WTC11 (cell line): ENCODE measurements around the gene RASGRP2. TPM values are rescaled to one million over a fixed set of nuclear protein-coding genes. Genes with fewer than 3 reads are reported as not detected.

Experiments used
- ATAC-seq: fragments of 200-7000 bp; cut with Tn5 transposase; 2 replicates; pipeline ENCODE4 v1.10.0; 2021; ENCODE audit warnings: mild to moderate bottlenecking, moderate library complexity
- CTCF ChIA-PET: fragments of 300-600 bp; sonication (Branson Sonifier 250); formaldehyde crosslinking; loops from one replicate; lab custom pipeline; 2021; ENCODE audit warnings: antibody characterized with exemption; lab: Charles Lee
- POLR2A ChIA-PET: fragments of 350-600 bp; sonication (Branson Sonifier 250); formaldehyde crosslinking; loops from one replicate; lab custom pipeline; 2021; ENCODE audit warnings: antibody characterized with exemption; lab: Charles Lee
- DNase-seq: peaks from one replicate; pipeline ENCODE4 v3.0.0; 2021; ENCODE audit warnings: low spot score
- H3K27ac Mint-ChIP-seq: 2 replicates; pipeline ENCODE4 v1.8.0; 2021; ENCODE audit warnings: mixed read lengths
- H3K27me3 Mint-ChIP-seq: 2 replicates; pipeline ENCODE4 v1.8.0; 2021; ENCODE audit warnings: low read depth, mild to moderate bottlenecking, moderate library complexity, mixed read lengths
- H3K36me3 Mint-ChIP-seq: 2 replicates; pipeline ENCODE4 v1.8.0; 2021; ENCODE audit warnings: mixed read lengths
- H3K4me1 Mint-ChIP-seq: 2 replicates; pipeline ENCODE4 v1.8.0; 2022; ENCODE audit warnings: mixed read lengths
- H3K4me3 Mint-ChIP-seq: 2 replicates; pipeline ENCODE4 v1.8.0; 2021; ENCODE audit warnings: mild to moderate bottlenecking, moderate library complexity, mixed read lengths
- H3K9me3 Mint-ChIP-seq: 2 replicates; pipeline ENCODE4 v1.8.0; 2021; ENCODE audit warnings: mixed read lengths
- CBFB ChIP-seq: sonication (generic); formaldehyde crosslinking; IDR thresholded peaks from 2 replicates; pipeline ENCODE4 v1.8.1; 2022; ENCODE audit warnings: mild to moderate bottlenecking, low read depth, missing genetic modification reagents
- FOXK1 ChIP-seq: sonication (generic); formaldehyde crosslinking; IDR thresholded peaks from 2 replicates; pipeline ENCODE4 v1.8.0; 2022; ENCODE audit warnings: mild to moderate bottlenecking, moderate library complexity, missing genetic modification reagents
- FOXP1 ChIP-seq: sonication (generic); formaldehyde crosslinking; IDR thresholded peaks from 2 replicates; pipeline ENCODE4 v1.8.0; 2022; ENCODE audit warnings: missing genetic modification reagents, mild to moderate bottlenecking, moderate library complexity, borderline replicate concordance
- IRF2 ChIP-seq: sonication (generic); formaldehyde crosslinking; IDR thresholded peaks from 2 replicates; pipeline ENCODE4 v1.8.0; 2022; ENCODE audit warnings: low read depth, missing genetic modification reagents, borderline replicate concordance
- JUN ChIP-seq: sonication (generic); formaldehyde crosslinking; IDR thresholded peaks from 2 replicates; pipeline ENCODE4 v1.8.0; 2023; ENCODE audit warnings: mild to moderate bottlenecking, missing genetic modification reagents
- NR1H2 ChIP-seq: sonication (generic); formaldehyde crosslinking; IDR thresholded peaks from 2 replicates; pipeline ENCODE4 v1.9.0; 2021; ENCODE audit warnings: mild to moderate bottlenecking, moderate library complexity, missing genetic modification reagents
- NR3C1 ChIP-seq: sonication (generic); formaldehyde crosslinking; conservative IDR thresholded peaks from 2 replicates; pipeline ENCODE4 v1.8.1; 2023; ENCODE audit warnings: low read depth, mild to moderate bottlenecking, missing genetic modification reagents
- SMAD4 ChIP-seq: sonication (generic); formaldehyde crosslinking; IDR thresholded peaks from 2 replicates; pipeline ENCODE4 v1.8.0; 2022; ENCODE audit warnings: mild to moderate bottlenecking, missing genetic modification reagents
- TCF7 ChIP-seq: sonication (generic); formaldehyde crosslinking; IDR thresholded peaks from 2 replicates; pipeline ENCODE4 v1.8.0; 2022; ENCODE audit warnings: mild to moderate bottlenecking, low read depth, missing genetic modification reagents, moderate library complexity
- ZNF317 ChIP-seq: sonication (generic); formaldehyde crosslinking; IDR thresholded peaks from 2 replicates; pipeline ENCODE4 v1.8.1; 2023; ENCODE audit warnings: low read depth, mild to moderate bottlenecking, moderate library complexity, missing genetic modification reagents, borderline replicate concordance
- ZNF671 ChIP-seq: fragments of 250-450 bp; sonication (Bioruptor Pico); IDR thresholded peaks from 2 replicates; pipeline ENCODE4 v1.8.0; 2021; ENCODE audit warnings: mild to moderate bottlenecking
- total RNA-seq: library from RNA; stranded (reverse); gene quantifications from 3 replicates; pipeline ENCODE4 v1.2.3, GENCODE V29; 2021
- TF ChIP-seq, protein P1 (sequence below): sonication (generic); formaldehyde crosslinking; IDR thresholded peaks from 2 replicates; pipeline ENCODE4 v1.8.0; 2022; ENCODE audit warnings: mild to moderate bottlenecking, missing genetic modification reagents
- TF ChIP-seq, protein P2 (sequence below): sonication (generic); formaldehyde crosslinking; IDR thresholded peaks from 2 replicates; pipeline ENCODE4 v1.8.1; 2022; ENCODE audit warnings: low read depth, mild to moderate bottlenecking, moderate library complexity, missing genetic modification reagents, borderline replicate concordance
- TF ChIP-seq, protein P3 (sequence below): sonication (generic); formaldehyde crosslinking; IDR thresholded peaks from 2 replicates; pipeline ENCODE4 v1.8.1; 2022; ENCODE audit warnings: low read depth, missing genetic modification reagents, borderline replicate concordance
- TF ChIP-seq, protein P4 (sequence below): sonication (generic); formaldehyde crosslinking; IDR thresholded peaks from 2 replicates; pipeline ENCODE4 v1.8.1; 2023; ENCODE audit warnings: mild to moderate bottlenecking, missing genetic modification reagents, borderline replicate concordance
- TF ChIP-seq, protein P5 (sequence below): sonication (generic); formaldehyde crosslinking; IDR thresholded peaks from 2 replicates; pipeline ENCODE4 v1.8.1; 2023; ENCODE audit warnings: mild to moderate bottlenecking, missing genetic modification reagents, moderate library complexity
- TF ChIP-seq, protein P6 (sequence below): sonication (generic); formaldehyde crosslinking; IDR thresholded peaks from 2 replicates; pipeline ENCODE4 v1.8.1; 2023; ENCODE audit warnings: mild to moderate bottlenecking, moderate library complexity, missing genetic modification reagents
- TF ChIP-seq, protein P7 (sequence below): sonication (generic); formaldehyde crosslinking; IDR thresholded peaks from 2 replicates; pipeline ENCODE4 v1.8.1; 2022; ENCODE audit warnings: mild to moderate bottlenecking, moderate library complexity, missing genetic modification reagents
- TF ChIP-seq, protein P8 (sequence below): fragments of 250-450 bp; sonication (Bioruptor Pico); IDR thresholded peaks from 2 replicates; pipeline ENCODE4 v1.8.0; 2021; ENCODE audit warnings: mild to moderate bottlenecking

The RASGRP2 gene
- total RNA-seq, 1 experiment from 2014 or later = 31.9 TPM

DNA sequence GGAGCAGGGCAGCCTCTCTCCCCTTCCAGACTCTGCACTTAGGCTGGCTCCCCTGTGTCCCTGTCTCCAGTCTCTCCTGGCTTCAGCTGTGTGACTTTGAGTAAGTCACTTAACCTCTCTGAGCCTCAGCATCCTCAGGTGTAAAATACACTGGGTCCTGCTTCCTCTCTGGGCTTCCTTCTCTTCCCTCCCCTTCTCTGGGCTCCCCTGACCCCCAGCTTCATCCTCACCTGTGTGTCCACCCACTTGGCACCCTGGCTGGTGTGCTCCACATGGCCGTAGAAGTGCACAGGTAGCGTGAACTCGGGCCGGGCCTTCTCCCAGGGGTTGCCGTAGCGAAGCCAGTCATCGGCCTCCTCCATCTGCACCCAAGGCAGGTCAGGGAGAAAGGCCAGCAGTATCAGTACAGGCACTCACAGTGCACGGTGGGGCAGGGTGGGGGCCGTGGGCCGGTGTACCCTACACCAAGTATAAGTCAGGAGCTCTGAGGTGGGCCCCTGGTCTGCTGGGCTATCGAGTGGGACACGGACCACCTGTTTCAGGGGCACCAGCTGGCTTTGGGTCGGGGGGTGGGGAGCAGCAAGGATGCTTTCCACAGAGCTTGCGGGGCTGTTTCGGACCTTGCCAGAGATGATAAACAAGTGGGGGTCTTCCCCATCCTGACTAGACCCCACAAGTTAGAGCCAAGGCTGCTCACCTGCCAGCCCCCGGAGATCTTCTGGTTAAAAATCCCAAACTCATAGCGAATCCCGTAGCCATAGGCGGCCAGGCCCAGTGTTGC lies 13.8 kb upstream of the RASGRP2 start (continued):
- TF ChIP-seq, protein P1, sequence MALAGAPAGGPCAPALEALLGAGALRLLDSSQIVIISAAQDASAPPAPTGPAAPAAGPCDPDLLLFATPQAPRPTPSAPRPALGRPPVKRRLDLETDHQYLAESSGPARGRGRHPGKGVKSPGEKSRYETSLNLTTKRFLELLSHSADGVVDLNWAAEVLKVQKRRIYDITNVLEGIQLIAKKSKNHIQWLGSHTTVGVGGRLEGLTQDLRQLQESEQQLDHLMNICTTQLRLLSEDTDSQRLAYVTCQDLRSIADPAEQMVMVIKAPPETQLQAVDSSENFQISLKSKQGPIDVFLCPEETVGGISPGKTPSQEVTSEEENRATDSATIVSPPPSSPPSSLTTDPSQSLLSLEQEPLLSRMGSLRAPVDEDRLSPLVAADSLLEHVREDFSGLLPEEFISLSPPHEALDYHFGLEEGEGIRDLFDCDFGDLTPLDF (CRISPR knock-in tag) = no peak
- TF ChIP-seq CBFB (CRISPR knock-in tag) (no peak), SMAD4 (CRISPR knock-in tag) (no peak), FOXP1 (CRISPR knock-in tag) (no peak), ZNF317 (CRISPR knock-in tag) (no peak)
- TF ChIP-seq, protein P2, sequence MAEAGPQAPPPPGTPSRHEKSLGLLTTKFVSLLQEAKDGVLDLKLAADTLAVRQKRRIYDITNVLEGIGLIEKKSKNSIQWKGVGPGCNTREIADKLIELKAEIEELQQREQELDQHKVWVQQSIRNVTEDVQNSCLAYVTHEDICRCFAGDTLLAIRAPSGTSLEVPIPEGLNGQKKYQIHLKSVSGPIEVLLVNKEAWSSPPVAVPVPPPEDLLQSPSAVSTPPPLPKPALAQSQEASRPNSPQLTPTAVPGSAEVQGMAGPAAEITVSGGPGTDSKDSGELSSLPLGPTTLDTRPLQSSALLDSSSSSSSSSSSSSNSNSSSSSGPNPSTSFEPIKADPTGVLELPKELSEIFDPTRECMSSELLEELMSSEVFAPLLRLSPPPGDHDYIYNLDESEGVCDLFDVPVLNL = no peak

DNA sequence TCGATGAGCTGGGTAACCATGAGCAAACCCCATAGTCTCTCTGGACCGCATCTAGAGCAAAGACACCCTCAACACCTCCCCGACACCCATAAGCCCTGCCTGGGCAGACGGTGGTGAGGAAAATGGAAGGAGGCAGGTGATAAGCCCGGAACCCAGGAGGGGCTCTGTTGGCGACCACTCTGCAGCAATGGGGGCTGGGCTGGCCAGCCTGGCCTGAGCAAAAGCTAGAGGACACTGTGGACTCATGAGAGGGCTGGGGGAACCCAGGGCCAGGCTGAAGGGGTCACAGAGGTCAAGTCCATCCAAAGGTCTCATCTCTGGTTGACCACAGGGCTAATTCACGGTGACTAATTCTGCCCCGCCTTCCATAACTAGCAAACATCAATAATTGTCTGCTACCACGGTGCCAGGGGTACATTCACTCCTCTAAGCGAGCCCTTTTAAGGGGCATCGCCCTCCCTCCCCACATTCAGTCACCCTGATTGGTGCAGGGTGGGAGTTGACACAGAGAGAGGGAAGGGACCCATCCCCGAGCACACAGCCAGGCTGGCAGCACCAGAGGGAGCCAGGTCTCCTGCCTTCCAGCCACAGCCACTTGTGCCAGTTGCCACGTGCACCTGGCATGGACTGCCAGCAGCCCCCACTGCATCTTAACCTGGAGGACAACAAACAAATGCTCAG lies 11.9 kb upstream of the RASGRP2 start:
- CTCF ChIA-PET = interaction anchor here (1.0 to 4.9 kb wide), 2 partner anchors 9 to 12 kb away, joined by 3 to 30 read pairs; partner anchors contain the start of gene RASGRP2
- POLR2A ChIA-PET = no interaction called here
- Mint-ChIP-seq H3K27ac (no peak overlapping the region), H3K36me3 (no peaks in the 10 kb centered on the region), H3K4me1 (peaks cover 39% of the 10 kb centered on the region), H3K9me3 (no peaks in the 10 kb centered on the region), H3K4me3 (no peak overlapping the region), H3K27me3 (no peaks in the 10 kb centered on the region; the same call in 1 of the 2 replicates)
- no peak for ATAC-seq
- no peak for DNase-seq
- no peak for TF ChIP-seq NR3C1 (CRISPR knock-in tag)
- TF ChIP-seq, protein P2 = no peak
- TF ChIP-seq, protein P3, sequence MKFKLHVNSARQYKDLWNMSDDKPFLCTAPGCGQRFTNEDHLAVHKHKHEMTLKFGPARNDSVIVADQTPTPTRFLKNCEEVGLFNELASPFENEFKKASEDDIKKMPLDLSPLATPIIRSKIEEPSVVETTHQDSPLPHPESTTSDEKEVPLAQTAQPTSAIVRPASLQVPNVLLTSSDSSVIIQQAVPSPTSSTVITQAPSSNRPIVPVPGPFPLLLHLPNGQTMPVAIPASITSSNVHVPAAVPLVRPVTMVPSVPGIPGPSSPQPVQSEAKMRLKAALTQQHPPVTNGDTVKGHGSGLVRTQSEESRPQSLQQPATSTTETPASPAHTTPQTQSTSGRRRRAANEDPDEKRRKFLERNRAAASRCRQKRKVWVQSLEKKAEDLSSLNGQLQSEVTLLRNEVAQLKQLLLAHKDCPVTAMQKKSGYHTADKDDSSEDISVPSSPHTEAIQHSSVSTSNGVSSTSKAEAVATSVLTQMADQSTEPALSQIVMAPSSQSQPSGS (CRISPR knock-in tag) = no peak
- TF ChIP-seq, protein P4, sequence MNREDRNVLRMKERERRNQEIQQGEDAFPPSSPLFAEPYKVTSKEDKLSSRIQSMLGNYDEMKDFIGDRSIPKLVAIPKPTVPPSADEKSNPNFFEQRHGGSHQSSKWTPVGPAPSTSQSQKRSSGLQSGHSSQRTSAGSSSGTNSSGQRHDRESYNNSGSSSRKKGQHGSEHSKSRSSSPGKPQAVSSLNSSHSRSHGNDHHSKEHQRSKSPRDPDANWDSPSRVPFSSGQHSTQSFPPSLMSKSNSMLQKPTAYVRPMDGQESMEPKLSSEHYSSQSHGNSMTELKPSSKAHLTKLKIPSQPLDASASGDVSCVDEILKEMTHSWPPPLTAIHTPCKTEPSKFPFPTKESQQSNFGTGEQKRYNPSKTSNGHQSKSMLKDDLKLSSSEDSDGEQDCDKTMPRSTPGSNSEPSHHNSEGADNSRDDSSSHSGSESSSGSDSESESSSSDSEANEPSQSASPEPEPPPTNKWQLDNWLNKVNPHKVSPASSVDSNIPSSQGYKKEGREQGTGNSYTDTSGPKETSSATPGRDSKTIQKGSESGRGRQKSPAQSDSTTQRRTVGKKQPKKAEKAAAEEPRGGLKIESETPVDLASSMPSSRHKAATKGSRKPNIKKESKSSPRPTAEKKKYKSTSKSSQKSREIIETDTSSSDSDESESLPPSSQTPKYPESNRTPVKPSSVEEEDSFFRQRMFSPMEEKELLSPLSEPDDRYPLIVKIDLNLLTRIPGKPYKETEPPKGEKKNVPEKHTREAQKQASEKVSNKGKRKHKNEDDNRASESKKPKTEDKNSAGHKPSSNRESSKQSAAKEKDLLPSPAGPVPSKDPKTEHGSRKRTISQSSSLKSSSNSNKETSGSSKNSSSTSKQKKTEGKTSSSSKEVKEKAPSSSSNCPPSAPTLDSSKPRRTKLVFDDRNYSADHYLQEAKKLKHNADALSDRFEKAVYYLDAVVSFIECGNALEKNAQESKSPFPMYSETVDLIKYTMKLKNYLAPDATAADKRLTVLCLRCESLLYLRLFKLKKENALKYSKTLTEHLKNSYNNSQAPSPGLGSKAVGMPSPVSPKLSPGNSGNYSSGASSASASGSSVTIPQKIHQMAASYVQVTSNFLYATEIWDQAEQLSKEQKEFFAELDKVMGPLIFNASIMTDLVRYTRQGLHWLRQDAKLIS (CRISPR knock-in tag) = no peak
- TF ChIP-seq FOXK1 (CRISPR knock-in tag) = no peak
- TF ChIP-seq, protein P5, sequence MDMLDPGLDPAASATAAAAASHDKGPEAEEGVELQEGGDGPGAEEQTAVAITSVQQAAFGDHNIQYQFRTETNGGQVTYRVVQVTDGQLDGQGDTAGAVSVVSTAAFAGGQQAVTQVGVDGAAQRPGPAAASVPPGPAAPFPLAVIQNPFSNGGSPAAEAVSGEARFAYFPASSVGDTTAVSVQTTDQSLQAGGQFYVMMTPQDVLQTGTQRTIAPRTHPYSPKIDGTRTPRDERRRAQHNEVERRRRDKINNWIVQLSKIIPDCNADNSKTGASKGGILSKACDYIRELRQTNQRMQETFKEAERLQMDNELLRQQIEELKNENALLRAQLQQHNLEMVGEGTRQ = no peak
- no peak for TF ChIP-seq TCF7 (CRISPR knock-in tag)
- TF ChIP-seq, protein P6, sequence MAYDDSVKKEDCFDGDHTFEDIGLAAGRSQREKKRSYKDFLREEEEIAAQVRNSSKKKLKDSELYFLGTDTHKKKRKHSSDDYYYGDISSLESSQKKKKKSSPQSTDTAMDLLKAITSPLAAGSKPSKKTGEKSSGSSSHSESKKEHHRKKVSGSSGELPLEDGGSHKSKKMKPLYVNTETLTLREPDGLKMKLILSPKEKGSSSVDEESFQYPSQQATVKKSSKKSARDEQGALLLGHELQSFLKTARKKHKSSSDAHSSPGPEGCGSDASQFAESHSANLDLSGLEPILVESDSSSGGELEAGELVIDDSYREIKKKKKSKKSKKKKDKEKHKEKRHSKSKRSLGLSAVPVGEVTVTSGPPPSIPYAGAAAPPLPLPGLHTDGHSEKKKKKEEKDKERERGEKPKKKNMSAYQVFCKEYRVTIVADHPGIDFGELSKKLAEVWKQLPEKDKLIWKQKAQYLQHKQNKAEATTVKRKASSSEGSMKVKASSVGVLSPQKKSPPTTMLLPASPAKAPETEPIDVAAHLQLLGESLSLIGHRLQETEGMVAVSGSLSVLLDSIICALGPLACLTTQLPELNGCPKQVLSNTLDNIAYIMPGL (CRISPR knock-in tag) = no peak
- TF ChIP-seq, protein P7, sequence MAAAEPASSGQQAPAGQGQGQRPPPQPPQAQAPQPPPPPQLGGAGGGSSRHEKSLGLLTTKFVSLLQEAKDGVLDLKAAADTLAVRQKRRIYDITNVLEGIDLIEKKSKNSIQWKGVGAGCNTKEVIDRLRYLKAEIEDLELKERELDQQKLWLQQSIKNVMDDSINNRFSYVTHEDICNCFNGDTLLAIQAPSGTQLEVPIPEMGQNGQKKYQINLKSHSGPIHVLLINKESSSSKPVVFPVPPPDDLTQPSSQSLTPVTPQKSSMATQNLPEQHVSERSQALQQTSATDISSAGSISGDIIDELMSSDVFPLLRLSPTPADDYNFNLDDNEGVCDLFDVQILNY (CRISPR knock-in tag) = no peak
- TF ChIP-seq, protein P8, sequence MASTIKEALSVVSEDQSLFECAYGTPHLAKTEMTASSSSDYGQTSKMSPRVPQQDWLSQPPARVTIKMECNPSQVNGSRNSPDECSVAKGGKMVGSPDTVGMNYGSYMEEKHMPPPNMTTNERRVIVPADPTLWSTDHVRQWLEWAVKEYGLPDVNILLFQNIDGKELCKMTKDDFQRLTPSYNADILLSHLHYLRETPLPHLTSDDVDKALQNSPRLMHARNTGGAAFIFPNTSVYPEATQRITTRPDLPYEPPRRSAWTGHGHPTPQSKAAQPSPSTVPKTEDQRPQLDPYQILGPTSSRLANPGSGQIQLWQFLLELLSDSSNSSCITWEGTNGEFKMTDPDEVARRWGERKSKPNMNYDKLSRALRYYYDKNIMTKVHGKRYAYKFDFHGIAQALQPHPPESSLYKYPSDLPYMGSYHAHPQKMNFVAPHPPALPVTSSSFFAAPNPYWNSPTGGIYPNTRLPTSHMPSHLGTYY (CRISPR knock-in tag) = no peak
- no peak for TF ChIP-seq NR1H2 (CRISPR knock-in tag)
- TF ChIP-seq ZNF671 = no peak
- TF ChIP-seq IRF2 (CRISPR knock-in tag) = no peak
- no peak for TF ChIP-seq JUN (CRISPR knock-in tag)
